ENCODE data around the gene TRAF7.

GRCh38 chr16:2163211-2163881 lies 7.8 kb downstream of the TRAF7 start:
- TF ChIP-seq CTCF (IDR thresholded peaks at IDR 0.05) (no peak), POLR2A (IDR thresholded peaks at IDR 0.05) (no peak)
